22Rv1 (cell line): Measurements from ENCODE around the gene CSGALNACT2.

Experiments used
- ZFX ChIP-seq: fragments of 450-650 bp; IDR thresholded peaks from 2 replicates; pipeline ENCODE4 v1.6.1; 2017; ENCODE audit warnings: antibody characterized with exemption, borderline replicate concordance
- TF ChIP-seq, protein P1 (sequence below): fragments of 450-650 bp; IDR thresholded peaks from 2 replicates; pipeline ENCODE4 v1.5.1; 2017; ENCODE audit warnings: mild to moderate bottlenecking

- TF ChIP-seq, protein P1, sequence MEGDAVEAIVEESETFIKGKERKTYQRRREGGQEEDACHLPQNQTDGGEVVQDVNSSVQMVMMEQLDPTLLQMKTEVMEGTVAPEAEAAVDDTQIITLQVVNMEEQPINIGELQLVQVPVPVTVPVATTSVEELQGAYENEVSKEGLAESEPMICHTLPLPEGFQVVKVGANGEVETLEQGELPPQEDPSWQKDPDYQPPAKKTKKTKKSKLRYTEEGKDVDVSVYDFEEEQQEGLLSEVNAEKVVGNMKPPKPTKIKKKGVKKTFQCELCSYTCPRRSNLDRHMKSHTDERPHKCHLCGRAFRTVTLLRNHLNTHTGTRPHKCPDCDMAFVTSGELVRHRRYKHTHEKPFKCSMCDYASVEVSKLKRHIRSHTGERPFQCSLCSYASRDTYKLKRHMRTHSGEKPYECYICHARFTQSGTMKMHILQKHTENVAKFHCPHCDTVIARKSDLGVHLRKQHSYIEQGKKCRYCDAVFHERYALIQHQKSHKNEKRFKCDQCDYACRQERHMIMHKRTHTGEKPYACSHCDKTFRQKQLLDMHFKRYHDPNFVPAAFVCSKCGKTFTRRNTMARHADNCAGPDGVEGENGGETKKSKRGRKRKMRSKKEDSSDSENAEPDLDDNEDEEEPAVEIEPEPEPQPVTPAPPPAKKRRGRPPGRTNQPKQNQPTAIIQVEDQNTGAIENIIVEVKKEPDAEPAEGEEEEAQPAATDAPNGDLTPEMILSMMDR = no peak
- TF ChIP-seq ZFX = no peak
These were observed 1.1 kb upstream of the CSGALNACT2 start for GRCh38 chr10:43136995-43137716.
